GM18873 (cell line): ENCODE measurements around the gene MARCHF7.
"Not testable (repeated sequence)": the region's sequence is repeated elsewhere in the genome, so short reads cannot be mapped to it uniquely, and the experiment has no call there.

Experiments
- ATAC-seq: cut with Tn5 transposase; IDR thresholded peaks from one replicate; pipeline ENCODE4 v1.9.1; 2021; ENCODE audit warnings: mild to moderate bottlenecking, moderate library complexity, moderate number of reproducible peaks; ENCODE audit not compliant: unreplicated experiment, low FRiP score

MARCHF7 gene

DNA sequence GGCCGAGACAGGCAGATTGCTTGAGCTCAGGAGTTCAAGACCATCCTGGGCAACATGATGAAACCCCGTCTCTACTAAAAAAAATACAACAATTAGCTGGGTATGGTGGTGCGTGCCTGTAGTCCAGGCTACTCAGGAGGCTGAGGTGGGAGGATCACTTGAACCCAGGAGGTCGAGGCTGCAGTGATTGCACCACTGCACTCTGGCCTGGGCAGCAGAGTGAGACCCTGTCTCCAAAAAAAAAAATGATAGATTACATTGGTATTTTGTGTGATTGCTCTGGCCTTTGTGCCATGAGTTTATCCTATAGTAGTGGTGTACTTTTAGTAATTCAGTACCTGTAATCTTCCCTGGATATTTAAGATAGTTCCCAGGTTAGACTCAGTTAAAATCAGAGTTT lies 4.1 kb downstream of the MARCHF7 start:
- not testable (repeated sequence) for ATAC-seq

DNA sequence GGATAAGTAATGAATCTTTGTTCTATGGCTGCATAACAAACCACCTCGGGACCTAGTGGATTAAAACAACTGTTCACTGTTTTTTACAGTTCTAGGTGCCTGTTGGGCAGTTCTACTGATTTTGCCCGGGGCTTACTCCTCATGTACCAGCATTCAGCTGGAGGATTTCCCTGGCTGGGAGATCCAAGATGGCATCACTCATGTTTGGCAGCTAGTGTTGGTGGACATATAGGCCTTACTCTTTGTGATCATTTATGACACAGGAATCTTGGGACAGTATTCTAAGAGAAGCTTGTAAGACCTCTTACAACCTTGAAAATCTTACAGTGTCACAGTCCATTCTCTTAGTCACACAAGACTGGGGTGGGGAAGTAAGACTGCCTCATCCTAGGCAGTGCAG lies 4.6 kb downstream of the MARCHF7 start:
- ATAC-seq = no peak

- ATAC-seq = no peak
Measured at GRCh38 chr2:159720676-159721075, 8.4 kb downstream of the MARCHF7 start.

DNA sequence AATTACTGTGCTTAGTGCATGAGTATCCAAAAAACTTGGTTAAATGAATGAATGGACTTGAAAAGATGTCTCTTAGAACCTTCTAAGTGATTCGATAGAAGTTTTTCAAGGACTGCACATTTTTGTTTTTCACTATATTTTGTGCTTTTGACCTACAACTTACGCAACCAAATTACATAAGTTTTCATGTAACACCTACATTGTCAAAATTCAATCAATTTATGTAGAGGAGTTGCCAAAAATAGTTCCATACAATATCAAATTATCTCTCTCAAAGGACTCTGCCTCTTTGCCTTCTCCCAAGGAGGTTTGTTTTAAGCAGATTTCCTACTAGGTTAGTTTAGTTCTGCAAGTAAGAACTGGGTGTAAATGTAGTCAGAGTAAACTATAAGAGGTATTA lies 10.3 kb downstream of the MARCHF7 start:
- no peak for ATAC-seq

DNA sequence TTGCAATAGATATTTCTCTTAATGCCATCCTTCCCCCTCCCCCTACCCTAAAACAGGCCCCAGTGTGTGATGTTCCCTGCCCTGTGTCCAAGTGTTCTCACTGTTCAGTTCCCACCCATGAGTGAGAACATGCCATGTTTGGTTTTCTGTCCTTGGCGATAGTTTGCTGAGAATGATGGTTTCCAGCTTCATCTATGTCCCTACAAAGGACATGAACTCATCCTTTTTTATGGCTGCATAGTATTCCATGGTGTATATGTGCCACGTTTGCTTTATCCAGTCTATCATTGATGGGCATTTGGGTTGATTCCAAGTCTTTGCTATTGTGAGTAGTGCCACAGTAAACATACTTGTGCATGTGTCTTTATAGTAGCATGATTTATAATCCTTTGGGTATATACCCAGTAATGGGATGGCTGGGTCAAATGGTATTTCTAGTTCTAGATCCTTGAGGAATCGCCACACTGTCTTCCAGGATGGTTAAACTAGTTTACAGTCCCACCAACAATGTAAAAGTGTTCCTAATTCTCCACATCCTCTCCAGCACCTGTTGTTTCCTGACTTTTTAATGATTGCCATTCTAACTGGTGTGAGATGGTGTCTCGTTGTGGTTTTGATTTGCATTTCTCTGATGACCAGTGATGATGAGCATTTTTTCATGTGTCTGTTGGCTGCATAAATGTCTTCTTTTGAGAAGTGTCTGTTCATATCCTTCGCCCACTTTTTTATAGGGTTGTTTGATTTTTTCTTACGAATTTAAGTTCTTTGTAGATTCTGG lies 12.7 kb downstream of the MARCHF7 start:
- not testable (repeated sequence) for ATAC-seq

GRCh38 chr2:159725713-159726112 lies 13.4 kb downstream of the MARCHF7 start:
- no peak for ATAC-seq

GRCh38 chr2:159728629-159729028 lies 16.3 kb downstream of the MARCHF7 start:
- no peak for ATAC-seq

- ATAC-seq = no peak
Measured at GRCh38 chr2:159735648-159736047, 23.3 kb downstream of the MARCHF7 start.

DNA sequence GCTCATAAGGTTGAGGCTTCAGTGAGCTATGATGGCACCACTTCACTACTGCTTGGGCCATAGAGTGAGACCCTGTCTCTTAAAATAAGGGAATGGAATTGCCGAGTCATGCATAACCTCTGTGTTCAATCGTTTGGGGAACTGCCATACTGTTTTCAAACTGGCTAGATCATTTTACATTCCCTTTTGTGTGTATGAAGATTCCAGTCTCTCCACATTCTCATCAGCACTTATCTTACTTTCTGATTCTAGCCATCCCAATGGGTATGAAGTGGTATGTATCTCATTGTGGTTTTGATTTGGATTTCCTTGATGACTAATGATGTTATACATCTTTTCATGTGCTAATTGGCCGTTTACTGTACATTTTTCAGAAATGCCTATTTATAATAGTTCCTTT lies 23.7 kb downstream of the MARCHF7 start:
- no peak for ATAC-seq

GRCh38 chr2:159737292-159737916 lies 25.1 kb downstream of the MARCHF7 start:
- no peak for ATAC-seq

DNA sequence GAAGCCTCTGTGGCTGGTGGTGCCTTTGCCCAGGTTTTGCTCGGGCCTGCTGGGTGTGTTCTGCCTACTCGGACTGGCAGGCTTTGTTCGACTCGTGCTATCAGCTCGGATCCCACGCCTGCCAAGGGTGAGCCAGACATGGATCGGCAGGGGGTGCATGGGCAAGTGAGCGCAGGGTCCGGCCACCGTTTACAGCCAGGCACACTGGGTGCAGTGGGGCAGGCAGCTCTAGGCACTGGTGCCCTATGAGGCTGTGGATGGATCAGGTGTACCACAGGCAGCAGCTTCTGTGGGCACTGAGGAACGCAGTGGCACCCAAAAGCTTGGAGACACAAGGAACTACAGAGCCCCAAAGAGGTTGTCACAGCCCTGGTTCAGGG lies 25.6 kb downstream of the MARCHF7 start:
- ATAC-seq = no peak

GRCh38 chr2:159738509-159739390 lies 26.4 kb downstream of the MARCHF7 start:
- no peak for ATAC-seq

- no peak for ATAC-seq
Measured at GRCh38 chr2:159742846-159743245, 30.5 kb downstream of the MARCHF7 start.

- ATAC-seq = no peak
Measured at GRCh38 chr2:159744363-159744762, 32.1 kb downstream of the MARCHF7 start.

- ATAC-seq = not testable (repeated sequence)
Measured at GRCh38 chr2:159745237-159745636, 32.9 kb downstream of the MARCHF7 start.

DNA sequence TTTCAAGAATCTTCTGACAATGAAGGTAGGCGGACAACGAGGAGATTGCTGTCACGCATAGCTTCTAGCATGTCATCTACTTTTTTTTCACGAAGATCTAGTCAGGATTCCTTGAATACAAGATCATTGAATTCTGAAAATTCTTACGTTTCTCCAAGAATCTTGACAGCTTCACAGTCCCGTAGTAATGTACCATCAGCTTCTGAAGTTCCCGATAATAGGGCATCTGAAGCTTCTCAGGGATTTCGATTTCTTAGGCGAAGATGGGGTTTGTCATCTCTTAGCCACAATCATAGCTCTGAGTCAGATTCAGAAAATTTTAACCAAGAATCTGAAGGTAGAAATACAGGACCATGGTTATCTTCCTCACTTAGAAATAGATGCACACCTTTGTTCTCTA lies 35.8 kb downstream of the MARCHF7 start:
- ATAC-seq = no peak

DNA sequence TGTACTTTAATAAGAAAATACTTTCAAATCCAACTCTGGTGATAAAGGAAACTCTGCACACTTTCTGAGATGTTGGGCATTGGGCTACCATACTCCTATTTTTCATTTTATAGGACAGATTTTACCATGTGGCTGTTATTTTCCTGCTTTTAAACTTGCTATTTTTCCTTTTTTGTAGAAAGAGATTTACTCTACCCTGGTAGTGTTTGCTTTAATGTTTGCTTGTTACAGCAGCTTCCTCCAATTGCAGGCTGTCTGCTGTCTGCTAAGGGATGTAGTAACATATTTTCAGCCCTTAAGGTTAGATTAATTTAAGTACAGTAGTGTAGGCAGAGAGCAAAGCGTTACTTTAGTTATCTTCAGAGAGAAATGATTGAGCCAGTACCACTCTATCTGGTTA lies 38.6 kb downstream of the MARCHF7 start:
- no peak for ATAC-seq

- ATAC-seq = no peak
Measured at GRCh38 chr2:159753797-159754196, 41.5 kb downstream of the MARCHF7 start.

GRCh38 chr2:159755014-159755413 lies 42.7 kb downstream of the MARCHF7 start:
- ATAC-seq = no peak

DNA sequence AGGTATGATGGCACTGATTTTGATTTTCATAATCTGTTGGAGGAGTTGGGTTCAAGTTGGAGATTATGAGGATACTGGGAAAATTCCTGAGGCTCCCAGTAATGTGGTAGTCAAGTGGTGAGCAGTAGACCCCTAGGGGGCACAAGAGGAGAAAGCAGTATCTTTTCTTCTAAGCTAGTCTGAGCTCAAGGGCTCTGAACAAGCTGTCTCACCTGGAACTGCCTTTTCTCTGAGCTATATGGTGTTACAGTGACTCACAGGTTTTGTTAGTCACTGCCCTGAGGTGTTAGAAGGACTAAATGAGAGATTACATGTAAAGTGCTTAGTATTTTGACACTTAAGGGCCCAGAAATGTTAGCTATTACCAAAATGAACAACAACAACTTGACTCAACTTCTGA lies 43.5 kb downstream of the MARCHF7 start:
- no peak for ATAC-seq

- no peak for ATAC-seq
Measured at GRCh38 chr2:159758239-159758638, 45.9 kb downstream of the MARCHF7 start.
